Body of pancreas (tissue), 4 donors: ENCODE results near the gene AVL9.

ENCODE experiments used
- POLR2A ChIP-seq, 3 donors: fragments of 450-650 bp; IDR thresholded peaks; one replicate each; pipeline ENCODE4 v1.6.1; 2016; ENCODE audit warnings: antibody characterized with exemption in 3 of 3, mild to moderate bottlenecking in 2 of 3
- TF ChIP-seq, protein P1 (sequence below), 7 experiments: fragments of 450-650 bp in 4 of 7; fragments of 200-600 bp in 3 of 7; sonication (generic) in 3 of 7; IDR thresholded peaks; one replicate each; pipeline ENCODE4 v1.5.1; 2016 to 2019; ENCODE audit warnings: antibody characterized with exemption in 7 of 7

DNA sequence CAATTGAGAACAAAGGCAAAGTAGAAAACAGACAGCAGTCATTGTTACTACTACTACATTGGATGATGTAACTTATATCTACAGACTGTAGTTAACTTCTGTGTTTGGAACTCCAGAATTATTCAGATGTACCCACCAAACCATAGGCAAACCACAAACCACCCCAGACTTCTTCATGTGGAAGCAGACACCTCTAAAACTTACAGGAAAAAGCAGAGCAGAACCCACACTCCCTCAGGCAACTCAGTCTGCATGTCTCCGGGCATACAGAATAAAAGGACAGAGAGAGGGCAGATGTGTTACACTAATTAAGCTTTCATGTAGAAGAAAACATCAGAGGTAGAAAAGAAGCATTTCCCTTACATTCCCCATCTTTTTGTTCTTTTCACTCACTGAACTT, 14.1 kb upstream of the AVL9 start:
- TF ChIP-seq, protein P1, sequence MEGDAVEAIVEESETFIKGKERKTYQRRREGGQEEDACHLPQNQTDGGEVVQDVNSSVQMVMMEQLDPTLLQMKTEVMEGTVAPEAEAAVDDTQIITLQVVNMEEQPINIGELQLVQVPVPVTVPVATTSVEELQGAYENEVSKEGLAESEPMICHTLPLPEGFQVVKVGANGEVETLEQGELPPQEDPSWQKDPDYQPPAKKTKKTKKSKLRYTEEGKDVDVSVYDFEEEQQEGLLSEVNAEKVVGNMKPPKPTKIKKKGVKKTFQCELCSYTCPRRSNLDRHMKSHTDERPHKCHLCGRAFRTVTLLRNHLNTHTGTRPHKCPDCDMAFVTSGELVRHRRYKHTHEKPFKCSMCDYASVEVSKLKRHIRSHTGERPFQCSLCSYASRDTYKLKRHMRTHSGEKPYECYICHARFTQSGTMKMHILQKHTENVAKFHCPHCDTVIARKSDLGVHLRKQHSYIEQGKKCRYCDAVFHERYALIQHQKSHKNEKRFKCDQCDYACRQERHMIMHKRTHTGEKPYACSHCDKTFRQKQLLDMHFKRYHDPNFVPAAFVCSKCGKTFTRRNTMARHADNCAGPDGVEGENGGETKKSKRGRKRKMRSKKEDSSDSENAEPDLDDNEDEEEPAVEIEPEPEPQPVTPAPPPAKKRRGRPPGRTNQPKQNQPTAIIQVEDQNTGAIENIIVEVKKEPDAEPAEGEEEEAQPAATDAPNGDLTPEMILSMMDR (IDR thresholded peaks at IDR 0.05), result no peak
- no peak for TF ChIP-seq POLR2A (IDR thresholded peaks at IDR 0.05)
